HL-60/S4 (cell line): ENCODE measurements around the gene ANO9.
"Not testable (repeated sequence)": the region's sequence is repeated elsewhere in the genome, so short reads cannot be mapped to it uniquely, and the experiment has no call there.

Experiments
- in situ Hi-C: fragments of 300-500 bp; cut with MboI; formaldehyde crosslinking; loops from 2 replicates; pipeline ENCODE4 v1.14.3; 2022; ENCODE audit warnings: low sequenced_read_pairs

ANO9 gene

DNA sequence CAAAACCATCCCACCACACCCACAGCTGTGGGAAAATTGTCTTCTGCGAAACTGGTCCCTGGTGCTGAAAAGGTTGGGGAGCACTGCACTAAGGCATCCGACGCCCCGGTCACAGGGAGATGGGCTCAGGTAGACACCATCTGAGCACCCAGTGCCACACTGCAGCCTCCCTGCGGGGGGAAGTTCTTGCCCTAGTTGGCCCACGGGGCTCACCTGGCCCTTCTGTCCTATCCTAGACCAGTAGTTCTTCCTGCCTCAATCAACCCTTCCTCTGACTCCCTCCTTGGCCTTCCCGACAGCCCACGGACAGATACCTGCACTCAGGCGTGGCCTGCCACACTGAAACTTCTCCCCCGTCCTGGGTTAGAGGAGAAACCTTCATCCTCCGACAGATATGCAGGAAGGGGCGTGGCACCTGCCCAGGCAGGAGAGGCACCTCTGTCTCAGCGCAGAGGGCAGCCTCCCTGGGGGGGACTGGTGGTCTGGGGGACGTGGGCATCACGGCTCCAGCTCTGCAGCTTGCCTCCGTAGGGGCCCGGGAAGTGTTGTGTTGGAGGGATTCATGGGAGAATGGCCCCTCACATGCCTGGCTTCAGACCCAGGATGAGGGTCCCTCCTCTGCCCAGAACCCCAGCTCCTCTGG lies 4.5 kb downstream of the ANO9 start:
- in situ Hi-C loops = no loop called here

DNA sequence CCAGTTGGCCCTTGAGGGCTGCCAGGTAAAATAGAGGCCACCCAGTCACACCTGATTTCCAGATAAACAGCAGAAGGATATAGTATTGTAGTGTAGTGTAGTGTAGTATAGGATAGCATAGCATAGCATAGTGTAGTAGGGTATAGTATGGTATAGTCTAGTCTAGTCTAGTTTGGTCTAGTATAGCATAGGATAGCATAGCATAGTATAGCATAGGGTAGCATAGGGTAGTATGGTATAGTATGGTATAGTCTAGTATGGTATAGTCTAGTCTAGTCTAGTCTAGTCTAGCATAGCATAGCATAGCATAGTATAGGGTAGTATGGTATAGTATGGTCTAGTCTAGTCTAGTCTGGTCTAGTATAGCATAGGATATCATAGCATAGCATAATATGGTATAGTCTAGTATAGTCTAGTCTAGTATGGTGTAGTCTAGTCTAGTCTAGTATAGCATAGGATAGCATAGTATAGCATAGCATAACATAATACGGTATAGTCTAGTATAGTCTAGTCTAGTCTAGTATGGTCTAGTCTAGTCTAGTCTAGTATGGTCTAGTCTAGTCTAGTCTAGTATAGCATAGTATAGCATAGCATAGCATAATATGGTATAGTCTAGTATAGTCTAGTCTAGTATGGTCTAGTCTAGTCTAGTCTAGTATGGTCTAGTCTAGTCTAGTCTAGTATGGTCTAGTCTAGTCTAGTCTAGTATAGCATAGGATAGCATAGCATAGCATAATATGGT lies 6.6 kb downstream of the ANO9 start:
- in situ Hi-C loops = not testable (repeated sequence)

DNA sequence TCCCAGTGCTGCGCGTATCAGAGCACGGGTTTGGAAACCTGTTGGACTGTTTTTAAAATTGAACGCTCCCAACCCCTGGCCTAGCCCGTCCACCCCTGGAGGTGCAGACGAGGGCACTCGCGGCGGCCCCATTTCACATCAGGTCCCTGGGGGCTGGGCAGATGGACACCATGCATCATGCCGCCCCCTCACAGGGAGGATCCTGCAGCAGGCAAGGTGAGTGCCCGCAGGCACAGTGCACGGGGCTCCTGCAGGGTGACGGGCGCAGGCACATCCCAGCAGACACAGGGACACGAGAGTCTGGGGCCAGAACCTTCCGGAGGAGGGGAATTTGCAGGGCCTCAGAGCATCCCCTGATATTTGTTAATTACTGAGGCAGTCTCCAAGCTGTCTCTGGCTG lies 7.3 kb downstream of the ANO9 start:
- in situ Hi-C loops = no loop called here

DNA sequence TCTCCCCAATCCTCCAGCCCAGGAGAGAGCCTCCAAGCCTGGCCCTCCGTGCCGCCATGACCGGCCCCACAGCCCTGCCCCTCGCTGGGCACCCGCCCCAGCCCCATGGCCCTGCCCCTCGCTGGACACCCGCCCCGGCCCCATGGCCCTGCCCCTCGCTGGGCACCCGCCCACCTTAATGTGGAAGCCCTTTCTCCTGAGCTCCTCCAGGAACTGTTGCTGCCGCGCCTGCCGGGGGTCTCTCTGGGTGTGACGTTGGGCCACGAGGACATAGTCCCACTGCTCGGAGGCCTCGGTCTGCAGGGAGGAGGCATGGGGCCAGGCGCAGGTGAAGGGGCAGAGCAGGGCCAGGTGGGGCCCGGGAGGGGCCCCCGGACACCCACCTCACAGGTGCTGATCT lies 8.2 kb downstream of the ANO9 start:
- in situ Hi-C loops = no loop called here

DNA sequence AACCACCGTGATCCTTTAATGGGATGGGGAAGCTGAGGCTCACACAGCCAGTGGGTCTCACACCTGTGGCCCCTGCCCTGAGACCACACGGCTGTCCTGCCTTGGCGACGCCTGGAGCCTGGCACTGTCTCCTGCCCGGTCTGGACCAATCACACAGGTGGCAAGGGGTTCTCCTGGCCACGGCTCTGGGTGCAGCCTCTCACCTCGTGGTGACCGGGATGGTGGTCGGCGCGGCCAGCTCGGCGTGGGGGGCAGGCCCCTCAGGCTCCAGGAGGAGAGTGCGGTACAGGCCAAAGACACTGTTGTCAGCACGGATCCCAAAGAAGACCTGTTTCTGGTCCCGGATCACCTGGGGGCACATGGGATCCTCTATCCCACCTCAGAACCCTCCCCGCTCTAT lies 8.7 kb downstream of the ANO9 start:
- in situ Hi-C loops = no loop called here

DNA sequence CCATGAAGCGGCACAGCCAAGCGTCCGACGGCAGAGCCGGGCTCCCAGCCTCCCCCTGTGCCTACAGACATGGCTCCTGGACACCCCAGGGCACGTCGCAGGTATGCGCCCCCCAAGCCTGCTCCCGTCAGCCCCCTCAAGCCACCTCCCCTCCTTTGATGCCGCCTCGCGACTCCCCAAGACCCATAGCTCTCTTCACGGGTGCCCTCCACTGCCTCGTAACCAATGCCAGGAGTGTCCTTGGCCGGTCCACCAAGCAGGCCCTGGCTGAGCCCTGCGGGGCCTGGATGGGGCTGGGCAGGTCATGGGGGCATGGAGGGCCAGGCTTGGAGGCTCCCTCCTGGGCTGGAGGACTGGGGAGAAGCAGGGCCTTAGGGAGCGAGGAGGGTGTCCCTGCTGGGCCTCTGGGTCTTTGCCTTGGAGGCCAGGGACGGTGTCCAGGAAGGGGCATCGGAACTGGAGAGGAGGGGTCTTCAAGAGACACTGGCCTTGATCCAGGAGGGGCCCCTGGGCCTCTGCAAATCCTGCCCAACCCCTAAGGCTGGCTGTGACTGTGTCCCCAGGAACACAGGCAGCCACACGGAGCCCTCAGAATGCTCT lies 9.2 kb downstream of the ANO9 start:
- in situ Hi-C loops = no loop called here

DNA sequence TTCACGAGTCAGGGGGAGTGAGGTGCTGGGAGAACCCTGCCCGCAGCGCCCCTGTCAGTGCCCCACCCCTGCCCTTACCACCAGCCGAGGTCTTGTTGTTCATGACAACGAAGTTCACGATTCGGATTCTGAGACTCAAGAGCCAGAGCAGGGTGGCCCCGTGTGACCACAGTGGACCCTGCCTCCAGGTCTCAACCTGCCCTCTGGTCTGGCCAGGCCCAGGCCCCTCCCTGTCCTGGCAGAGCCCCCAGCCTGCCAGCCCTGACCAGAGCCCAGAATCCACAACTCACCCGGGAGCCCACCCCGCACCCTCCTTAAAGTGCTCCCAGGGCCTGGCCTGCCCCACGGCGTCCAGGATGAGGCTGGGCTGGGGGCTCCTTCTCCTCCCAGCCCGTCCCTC lies 9.9 kb downstream of the ANO9 start:
- in situ Hi-C loops = no loop called here

DNA sequence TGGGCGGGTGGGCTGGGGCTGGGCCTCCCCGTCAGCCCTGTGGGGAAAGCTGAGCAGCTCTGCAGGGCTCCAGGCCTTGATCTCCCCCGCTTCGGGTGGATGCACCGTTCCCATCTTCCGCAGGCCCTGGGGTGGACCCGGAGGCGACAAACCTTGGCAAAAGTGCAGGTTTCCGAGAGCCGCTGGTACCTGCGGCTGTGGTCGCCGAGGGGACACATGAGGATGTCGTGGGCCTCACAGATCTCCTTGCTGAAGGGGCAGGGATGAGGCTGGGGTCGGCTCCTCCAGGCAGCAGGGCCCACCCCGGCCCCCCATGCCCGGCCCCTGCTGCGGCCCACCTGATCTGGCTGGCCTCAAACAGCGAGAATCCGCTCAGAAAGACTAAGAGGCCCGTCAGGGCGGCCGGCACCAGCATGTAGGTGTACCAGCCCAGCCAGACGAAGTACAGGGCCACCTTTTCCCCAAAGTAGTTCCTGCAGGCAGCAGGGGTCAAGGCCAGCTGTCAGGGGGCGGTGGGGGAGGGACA lies 11.8 kb downstream of the ANO9 start:
- in situ Hi-C loops = no loop called here

DNA sequence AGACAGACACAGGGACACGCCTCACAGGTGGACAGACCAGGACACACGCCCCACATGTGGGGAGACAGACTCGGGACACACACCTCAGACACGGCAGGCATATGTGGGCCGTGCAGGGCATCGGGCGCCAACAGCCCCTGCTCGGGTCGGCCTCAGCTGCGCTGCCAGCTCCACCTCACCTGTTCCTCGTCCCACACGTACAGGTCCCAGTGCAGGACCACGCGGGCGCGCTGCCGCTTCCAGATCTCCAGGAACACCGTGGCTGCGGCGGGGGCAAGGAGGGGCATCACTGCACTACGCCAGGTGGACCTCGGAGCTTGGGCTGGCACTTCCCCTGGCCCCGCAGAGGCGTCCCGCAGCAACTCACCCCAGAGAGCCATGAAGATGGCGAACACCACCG lies 12.4 kb downstream of the ANO9 start:
- in situ Hi-C loops = no loop called here

DNA sequence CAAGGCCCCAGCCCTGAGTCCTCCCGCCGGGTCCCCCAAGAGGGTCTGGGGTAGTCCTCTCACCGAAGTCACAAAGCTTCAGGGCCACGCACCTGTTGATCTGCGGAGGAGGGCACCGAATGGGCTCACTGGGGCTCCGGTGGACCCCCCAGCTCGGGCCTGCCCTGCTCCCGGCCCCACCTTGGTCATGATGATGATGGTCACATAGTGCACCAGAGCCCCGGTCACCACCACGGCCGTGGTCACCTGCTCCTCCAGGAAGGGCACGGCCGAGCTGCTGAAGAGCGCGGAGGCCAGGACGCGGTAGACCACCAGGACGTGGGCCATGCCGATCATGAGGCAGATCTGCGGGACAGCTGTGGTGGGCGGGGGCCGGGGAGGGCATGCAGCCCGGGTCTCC lies 13.5 kb downstream of the ANO9 start:
- in situ Hi-C loops = no loop called here

DNA sequence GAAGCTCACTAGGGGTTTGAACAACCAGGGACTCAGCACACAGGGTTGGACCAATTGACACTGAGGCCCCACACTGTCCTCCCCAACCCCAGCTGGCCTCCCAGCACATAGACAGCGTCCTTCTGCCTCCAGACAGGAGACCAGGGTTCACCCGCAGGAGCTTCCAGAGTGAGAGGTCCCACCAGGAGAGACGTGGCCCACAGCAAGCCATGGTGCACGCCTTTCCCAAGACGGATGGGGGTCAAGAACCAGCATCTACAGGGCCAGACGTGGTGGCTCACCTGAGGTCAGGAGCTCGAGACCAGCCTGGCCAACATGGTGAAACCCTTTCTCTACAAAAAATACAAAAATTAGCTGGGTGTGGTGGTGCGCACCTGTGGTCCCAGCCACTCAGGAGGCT lies 15.0 kb downstream of the ANO9 start:
- in situ Hi-C loops = no loop called here

DNA sequence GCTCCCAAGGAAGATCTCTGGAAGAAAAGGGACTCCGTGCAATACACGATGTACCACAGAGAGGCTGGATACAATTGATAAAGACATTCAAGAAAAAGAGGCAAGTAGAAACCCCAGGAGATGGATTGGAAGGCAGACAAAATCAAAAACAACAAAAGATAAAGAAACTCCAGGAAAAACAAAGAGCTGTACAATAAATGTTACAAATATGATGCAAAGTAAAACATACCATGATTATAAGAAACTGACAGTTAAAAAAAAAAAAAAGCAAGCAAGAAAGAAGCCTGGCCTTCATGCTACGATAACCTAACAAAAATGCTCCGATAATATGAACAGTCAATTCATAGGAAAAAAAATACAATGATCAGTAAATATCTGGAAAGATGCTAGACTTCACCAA lies 16.5 kb downstream of the ANO9 start:
- in situ Hi-C loops = no loop called here

DNA sequence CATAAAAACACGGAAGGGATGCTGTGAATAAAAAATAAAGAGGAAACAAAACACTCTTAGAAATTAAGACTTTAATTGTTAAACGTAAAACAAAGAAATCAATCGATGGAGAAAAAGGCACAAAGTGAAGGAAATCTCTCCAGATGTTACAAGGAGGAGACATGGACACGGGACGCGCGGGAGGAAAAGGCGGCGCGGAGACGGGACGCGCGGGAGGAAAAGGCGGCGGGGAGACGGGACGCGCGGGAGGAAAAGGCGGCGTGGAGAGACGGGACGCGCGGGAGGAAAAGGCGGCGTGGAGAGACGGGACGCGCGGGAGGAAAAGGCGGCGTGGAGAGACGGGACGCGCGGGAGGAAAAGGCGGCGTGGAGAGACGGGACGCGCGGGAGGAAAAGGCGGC lies 17.0 kb downstream of the ANO9 start:
- in situ Hi-C loops = not testable (repeated sequence)

DNA sequence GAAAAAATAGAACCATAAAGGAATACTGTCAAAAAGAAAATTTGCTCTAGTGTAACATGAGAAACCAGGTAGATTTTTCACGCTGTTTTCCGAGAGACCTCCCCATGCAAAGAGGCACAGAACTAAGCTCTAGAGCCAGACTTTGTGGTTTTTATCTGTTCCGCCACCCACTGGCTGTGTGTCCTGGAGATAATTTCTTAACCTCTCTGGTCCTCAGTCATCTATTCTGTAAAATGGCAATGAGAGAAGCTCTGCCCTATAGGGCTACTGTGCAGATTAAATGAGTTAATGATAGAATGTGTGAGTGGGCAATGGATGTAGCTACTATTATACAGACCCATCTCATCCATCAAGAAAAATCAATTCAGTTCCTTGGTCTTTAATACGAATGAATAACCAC lies 17.6 kb downstream of the ANO9 start:
- in situ Hi-C loops = no loop called here

DNA sequence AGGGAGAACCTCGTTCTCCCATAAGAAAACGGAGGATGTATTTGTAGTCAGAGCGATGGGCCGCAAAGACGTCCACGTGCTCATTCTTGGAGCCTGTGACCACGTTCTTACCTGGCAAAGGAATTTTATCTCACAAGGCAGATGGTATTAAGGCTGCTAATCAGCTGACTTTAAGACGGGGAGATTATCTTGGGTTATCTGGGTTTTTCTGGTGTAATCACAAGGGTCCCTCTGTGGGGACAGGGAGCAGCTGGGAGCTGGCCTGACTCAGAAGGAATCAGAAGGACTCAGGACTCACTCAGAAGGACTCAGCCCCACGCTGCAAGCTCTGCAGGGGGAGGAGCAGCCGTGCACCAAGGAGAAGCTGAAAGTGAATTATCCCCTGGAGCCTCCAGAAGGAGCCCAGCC lies 19.6 kb downstream of the ANO9 start:
- in situ Hi-C loops = no loop called here

DNA sequence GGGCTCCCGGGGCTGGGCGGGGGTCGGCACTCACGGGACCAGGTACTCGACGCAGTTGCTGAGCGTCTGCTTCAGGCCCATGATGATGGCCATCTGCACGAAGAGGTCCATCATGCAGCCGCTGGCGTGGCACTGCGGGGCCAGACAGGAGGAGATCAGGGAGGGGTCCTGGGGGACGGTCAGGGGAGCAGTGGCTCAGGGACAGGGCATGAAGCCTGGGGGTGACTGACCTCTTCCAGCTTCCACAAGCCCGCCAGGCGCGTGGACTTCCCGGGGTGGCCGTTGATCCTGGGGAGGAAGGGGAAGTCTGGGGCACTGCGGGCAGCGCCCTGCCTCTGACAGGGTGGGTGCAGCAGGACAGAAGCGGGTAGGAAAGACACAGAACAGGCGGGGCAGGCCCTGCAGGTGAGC lies 20.9 kb downstream of the ANO9 start:
- in situ Hi-C loops = no loop called here

DNA sequence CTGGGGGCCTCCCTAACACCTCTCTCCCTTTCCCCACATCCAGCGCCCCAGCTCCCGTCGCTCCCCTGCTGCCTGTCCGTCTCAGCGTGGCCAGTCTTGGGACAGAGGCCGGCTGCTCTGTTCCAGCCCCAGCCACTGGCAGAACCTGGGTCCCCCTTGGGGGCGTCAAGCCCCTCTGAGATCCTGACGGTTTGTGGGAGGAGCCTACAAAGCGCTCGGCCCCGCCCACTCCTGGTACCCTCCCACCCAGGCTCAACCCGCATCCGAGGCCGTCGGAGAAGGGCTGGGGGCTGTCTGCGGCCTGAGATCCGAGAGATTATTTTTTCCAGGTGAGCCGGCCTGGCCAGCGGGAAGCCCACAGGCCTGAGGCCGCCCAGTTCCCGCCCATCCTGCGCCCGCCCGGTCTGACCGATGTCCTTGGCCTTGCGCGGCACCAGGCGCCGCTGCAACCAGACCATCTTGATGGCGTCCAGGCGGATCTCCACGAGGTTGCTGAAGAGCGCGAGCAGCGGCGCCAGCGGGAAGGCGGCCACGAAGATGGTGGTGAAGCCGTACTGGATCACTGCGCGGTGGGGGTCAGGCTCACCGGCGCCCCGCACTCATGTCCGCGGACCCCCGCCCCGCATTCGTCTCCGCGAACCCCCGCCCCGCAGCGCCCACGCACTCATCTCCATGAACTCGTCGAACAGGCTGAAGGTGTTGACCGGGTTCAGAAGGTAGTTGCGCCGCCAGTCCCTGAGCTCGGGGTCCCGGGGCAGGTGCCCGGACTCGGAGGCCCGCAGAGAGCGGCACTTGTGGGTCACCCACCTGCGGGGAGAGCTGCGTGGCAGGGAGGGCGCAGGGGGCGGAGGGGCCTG lies 21.5 kb downstream of the ANO9 start:
- in situ Hi-C loops = no loop called here

DNA sequence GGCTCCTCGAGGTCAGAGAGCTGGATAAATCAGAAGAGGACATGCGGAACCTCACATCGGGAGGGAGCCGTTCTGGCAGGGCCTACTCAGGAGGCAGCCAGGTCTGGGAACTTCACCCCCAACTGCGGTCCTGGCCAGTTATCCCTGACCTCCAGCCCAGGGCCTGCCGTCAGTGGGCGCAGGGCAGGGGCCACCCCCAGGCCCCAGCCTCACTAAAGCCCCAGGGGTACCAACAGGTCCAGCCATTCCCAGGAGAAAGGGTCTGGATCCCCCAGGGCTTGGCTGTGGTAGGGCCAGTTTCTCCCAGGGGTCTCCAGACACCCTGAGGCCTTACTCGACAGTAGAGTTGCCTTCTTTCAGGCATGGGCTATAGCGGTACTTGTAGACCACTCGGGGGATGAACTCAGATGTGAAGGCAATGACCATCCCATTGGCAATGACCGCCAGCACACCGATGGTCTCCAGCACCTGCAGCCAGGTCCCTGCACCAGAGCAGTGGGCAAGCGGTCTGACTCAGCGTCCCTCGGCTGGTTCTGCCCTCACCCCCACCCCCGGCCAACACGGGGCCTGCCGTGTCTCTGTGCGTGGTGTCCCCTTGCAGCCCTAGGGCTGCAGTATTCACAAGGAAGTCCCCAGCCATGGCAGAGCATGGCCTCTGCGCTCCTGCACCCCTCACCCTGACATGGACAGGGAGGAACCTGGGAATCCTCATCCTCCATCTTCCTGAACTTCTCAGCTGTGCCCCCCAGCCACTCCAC lies 22.4 kb downstream of the ANO9 start:
- in situ Hi-C loops = no loop called here

DNA sequence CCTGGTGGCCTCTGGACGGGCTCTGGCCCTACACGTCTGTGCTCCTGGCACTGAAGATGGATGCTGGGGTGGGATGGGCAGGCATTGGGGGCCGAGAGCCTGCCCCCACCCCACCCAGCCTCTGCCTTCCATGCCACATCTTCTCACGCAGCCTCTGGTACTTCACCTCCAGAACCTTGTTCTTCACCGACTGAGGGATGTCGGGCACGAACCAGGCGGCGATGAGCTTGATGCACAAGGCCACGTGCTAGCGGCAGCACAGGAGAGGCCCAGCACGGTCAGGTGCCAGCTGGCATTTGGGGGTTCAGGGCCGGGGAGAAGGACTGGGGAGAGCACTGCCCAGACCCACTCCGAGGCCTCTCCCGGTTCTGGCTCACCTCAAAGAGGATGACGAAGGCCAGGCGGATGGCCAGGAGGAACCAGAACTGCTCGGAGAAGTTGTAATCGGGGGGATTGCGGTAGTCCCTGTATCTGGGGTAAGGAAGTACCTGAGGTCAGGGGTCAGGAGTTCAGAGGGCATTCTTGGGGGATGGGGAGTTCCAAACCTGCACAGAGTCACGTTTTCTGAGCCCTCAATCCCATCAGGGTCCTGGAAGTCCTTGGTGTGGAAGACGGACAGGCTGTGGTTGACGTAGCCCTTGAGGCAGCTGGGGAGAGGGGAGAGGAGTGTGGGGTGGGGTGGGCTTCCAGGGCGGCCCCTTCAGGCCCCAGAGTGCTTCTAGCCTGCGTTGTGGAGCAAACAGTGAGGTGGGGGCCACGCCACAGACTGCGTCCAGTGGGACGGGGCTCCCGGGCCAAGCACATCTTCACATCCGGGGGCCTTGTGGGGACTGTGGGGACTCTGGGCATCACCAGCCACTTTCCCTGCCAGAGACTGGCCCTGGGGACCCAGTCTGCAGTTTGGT lies 23.2 kb downstream of the ANO9 start:
- in situ Hi-C loops = no loop called here
